Mesothelial cell of epicardium (in vitro differentiated cells): Measurements from ENCODE around the gene VSTM2L. TPM values are rescaled to one million over a fixed set of nuclear protein-coding genes. Genes with fewer than 3 reads are reported as not detected.

Source experiments
- DNase-seq, 2 experiments: peaks; one replicate each; pipeline ENCODE4 v3.0.0; 2021; ENCODE audit warnings: low spot score in 2 of 2; ENCODE audit not compliant: unreplicated experiment in 2 of 2
- H3K27ac Mint-ChIP-seq: 2 replicates; pipeline ENCODE4 v1.8.0; 2021; ENCODE audit warnings: mixed read lengths
- H3K27me3 Mint-ChIP-seq: 2 replicates; pipeline ENCODE4 v1.8.0; 2021; ENCODE audit warnings: low read depth, mixed read lengths
- H3K36me3 Mint-ChIP-seq: 2 replicates; pipeline ENCODE4 v1.8.0; 2021; ENCODE audit warnings: mixed read lengths
- H3K4me1 Mint-ChIP-seq: 2 replicates; pipeline ENCODE4 v1.8.0; 2021; ENCODE audit warnings: mixed read lengths
- H3K4me3 Mint-ChIP-seq: 2 replicates; pipeline ENCODE4 v1.8.0; 2021; ENCODE audit warnings: mild to moderate bottlenecking, moderate library complexity, mixed read lengths
- H3K9me3 Mint-ChIP-seq: 2 replicates; pipeline ENCODE4 v1.8.0; 2021; ENCODE audit warnings: mixed read lengths
- total RNA-seq: library from RNA; stranded (reverse); gene quantifications from 3 replicates; pipeline ENCODE4 v1.2.1, GENCODE V29; 2021
- TF ChIP-seq, protein P1 (sequence below): fragments of 200-600 bp; sonication (generic); IDR thresholded peaks from one replicate; pipeline ENCODE4 v1.5.0; 2021; ENCODE audit warnings: antibody characterized with exemption; ENCODE audit not compliant: unreplicated experiment

The VSTM2L gene
- total RNA-seq, 1 donor from 2014 or later = 31.9 TPM

DNA sequence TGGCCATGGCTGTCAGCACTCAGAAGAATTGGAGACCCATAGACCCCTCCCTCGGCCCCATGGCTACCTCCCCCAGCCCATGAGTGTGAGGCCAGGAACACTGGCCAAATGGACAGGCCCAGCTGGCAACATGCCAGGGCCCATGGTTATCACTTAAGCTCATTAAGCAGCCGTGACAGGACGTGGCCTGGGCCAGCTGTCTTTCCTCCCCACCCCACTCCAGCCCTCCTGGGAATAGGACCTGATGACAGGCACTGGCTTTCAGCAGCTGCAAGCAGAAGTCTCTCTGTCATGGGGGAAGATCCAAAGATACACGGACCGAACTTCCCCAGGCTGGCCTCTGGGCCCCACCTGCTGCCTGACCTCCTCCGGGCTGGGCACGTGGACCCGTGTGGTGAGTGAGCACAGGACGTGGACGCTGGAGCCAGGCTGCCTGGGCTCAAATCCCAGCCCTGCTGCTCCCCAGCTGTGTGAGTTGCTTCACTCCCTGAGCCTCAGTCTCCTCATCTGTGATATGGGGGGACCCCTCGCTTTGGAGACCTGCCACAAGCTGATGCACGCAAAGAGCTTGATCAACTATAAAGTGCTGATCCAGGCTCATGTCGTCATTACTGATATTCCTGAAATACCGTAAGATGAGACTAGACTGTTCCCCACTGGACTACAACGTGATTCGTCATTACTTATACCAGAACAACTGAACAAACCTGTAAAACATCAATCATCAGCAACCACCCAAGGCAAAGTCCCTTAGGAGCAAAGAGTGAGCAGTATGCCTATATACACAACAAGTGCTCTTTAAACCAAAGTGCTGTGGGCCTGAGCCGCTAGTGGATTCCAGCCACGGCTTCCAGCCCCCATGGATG is 22.0 kb upstream of the VSTM2L start:
- Mint-ChIP-seq H3K27me3 (no peaks in the 10 kb centered on the region), H3K36me3 (no peaks in the 10 kb centered on the region), H3K4me3 (no peak overlapping the region), H3K9me3 (no peaks in the 10 kb centered on the region), H3K27ac (no peak overlapping the region), H3K4me1 (peaks cover 15% of the 10 kb centered on the region)
- TF ChIP-seq, protein P1, sequence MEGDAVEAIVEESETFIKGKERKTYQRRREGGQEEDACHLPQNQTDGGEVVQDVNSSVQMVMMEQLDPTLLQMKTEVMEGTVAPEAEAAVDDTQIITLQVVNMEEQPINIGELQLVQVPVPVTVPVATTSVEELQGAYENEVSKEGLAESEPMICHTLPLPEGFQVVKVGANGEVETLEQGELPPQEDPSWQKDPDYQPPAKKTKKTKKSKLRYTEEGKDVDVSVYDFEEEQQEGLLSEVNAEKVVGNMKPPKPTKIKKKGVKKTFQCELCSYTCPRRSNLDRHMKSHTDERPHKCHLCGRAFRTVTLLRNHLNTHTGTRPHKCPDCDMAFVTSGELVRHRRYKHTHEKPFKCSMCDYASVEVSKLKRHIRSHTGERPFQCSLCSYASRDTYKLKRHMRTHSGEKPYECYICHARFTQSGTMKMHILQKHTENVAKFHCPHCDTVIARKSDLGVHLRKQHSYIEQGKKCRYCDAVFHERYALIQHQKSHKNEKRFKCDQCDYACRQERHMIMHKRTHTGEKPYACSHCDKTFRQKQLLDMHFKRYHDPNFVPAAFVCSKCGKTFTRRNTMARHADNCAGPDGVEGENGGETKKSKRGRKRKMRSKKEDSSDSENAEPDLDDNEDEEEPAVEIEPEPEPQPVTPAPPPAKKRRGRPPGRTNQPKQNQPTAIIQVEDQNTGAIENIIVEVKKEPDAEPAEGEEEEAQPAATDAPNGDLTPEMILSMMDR = no peak
- DNase-seq = no peak

DNA sequence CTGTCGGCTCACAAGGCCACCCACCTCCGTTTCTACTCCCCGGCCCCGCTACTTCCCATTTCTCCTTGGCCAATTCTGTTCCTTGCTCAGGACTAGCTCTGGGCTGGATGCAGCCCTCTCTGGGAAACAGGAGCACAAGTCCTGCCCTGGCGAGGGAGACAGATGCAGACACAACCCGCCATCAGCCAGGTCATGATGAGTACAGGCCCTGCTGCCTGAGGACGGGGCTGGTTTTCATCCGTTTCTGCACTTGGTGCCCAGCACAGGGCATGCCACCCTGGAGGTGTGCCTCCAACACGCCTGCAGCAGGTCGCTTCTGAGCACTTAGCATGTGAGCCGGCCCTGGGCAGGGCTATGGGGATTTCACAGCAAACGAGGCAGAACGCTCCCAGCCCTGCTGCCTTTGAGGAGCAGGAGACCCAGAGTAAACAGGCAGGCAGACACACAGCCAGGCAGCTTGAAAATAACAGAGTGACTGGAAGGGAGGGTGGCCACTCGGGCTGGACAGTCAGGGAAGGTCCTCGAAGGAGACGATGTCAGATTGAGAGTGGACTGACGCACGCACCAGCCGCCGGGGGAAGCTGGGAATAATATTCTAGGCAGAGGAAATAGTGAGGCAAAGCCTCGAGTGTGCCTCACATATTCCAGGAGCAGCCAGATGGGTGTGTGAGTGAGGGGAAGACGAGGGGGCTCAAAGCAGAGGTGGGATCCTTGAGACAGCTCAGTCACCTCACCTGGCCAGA is 21.2 kb upstream of the VSTM2L start:
- H3K36me3 Mint-ChIP-seq = no peaks in the 10 kb centered on the region
- H3K27ac Mint-ChIP-seq = no peak overlapping the region

DNA sequence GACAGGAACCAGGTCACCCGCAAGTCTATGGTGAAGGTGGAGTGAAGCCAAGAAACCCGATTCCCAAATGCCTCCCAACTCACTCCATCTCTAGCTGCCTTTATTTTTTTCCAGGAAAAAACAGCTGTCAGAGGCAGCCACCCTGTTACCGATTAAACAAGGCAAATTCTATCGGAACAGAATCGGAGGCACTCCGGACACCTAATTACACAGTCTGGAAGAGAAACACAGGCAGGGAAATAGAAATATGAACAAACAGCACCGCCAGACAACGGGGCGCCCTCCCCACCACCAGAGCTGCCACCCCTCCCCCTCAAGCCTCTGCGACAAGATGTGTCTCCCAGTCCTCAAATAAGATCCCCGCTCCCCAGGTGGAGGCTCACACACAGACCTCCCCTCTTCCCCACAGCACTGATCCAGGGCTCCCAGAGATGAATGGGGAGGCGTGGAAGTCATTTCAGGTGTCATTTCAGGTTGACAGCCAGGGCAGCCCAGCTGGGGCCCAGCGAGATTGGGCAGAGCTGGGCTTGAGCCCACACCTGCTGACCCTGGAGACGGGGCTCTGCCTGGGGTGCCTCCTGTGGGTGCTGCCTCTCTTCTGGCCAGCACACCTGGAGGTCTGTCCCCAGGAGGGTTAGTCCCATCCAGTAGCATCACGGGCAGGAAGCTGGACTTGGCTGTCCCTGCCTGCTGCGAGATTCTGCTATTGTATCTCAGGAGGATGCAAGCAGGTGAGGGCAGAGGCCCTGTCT is 19.8 kb upstream of the VSTM2L start:
- TF ChIP-seq, protein P1 = no peak
- Mint-ChIP-seq H3K27me3 (peaks cover 5% of the 10 kb centered on the region), H3K9me3 (no peaks in the 10 kb centered on the region), H3K4me3 (no peak overlapping the region), H3K36me3 (no peaks in the 10 kb centered on the region), H3K4me1 (peaks cover 15% of the 10 kb centered on the region), H3K27ac (no peak overlapping the region)
- no peak for DNase-seq

More for the DNA sequence above, 21.2 kb upstream of the VSTM2L start:
- H3K4me3 Mint-ChIP-seq = no peak overlapping the region
- no peak for DNase-seq
- peaks cover 15% of the 10 kb centered on the region for H3K4me1 Mint-ChIP-seq
- TF ChIP-seq, protein P1 = no peak
- no peaks in the 10 kb centered on the region for H3K9me3 Mint-ChIP-seq
- no peaks in the 10 kb centered on the region for H3K27me3 Mint-ChIP-seq

DNA sequence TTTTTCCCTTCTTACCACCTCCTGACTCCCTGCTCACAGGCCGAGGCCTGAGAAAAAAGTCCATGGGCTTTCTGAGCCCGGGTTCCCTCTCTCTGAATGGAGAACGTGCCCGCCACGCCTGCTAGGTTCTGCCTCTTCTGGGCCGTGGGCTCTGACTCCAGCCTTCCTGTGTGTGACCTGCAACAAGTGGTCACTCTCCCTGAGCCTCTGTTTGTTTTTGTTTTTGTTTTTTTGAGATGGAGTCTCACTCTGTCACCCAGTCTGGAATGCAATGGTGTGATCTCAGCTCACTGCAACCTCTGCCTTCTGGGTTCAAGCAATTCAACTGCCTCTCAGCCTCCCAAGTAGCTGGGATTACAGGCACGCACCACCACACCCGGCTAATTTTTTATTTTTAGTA is 17.9 kb upstream of the VSTM2L start:
- H3K4me3 Mint-ChIP-seq = no peak overlapping the region
- TF ChIP-seq, protein P1 = no peak
- H3K9me3 Mint-ChIP-seq = no peaks in the 10 kb centered on the region
- H3K36me3 Mint-ChIP-seq = no peaks in the 10 kb centered on the region
- DNase-seq = no peak
- H3K27me3 Mint-ChIP-seq = peaks cover 5% of the 10 kb centered on the region
- H3K4me1 Mint-ChIP-seq = peaks cover 12% of the 10 kb centered on the region
- H3K27ac Mint-ChIP-seq = no peak overlapping the region

DNA sequence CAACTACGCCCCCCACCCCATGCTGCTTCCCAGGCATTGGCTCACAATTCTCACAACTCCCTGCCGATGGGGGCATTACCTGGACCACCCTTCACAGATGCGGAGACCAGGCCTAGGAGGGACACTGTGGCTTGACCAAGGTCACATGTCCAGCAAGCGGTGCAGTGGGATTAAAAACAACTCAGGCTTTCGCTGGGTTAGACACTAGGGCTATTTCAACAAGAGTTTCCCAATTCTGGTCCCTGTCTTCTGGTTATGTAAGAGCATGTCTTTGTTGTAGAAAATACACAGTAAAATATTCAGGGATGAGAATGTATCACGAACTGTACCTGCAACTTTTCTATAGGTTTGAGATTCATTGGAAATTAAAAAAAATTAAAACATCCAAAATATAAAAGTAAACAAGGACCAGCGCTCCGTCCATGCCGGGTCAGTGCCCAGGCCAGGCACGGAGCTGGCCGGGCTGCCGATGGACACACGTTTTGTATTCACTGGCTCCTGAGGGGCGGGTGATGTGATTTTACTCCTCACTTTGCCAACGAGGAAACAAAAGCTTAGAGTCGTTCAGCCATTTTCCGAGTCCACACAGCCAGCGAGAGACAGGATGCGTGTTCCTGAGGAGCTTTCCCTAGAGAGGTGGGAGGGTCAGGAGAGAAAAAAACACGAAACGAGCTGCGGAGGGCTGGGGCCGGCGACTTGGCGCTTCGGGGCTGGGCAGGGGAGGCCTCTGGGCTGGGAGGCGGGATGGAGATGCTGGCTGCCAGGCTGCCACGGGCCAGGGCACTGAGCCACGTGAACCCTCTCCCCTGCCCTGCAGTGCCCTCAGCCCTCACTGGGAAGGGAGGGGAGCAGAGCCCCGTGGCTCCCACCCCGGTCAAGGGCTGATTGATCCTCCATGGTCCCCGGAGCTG is 17.1 kb upstream of the VSTM2L start:
- Mint-ChIP-seq H3K4me3 (no peak overlapping the region), H3K36me3 (no peaks in the 10 kb centered on the region), H3K9me3 (no peaks in the 10 kb centered on the region), H3K27ac (no peak overlapping the region), H3K4me1 (peaks cover 12% of the 10 kb centered on the region), H3K27me3 (peaks cover 5% of the 10 kb centered on the region)
- no peak for DNase-seq
- TF ChIP-seq, protein P1 = no peak
